NCI-H2029 treated with DMSO at 0.1 percent for 48 hours (cell line): ENCODE measurements around the gene RCOR3.
"Not testable (repeated sequence)": the region's sequence is repeated elsewhere in the genome, so short reads cannot be mapped to it uniquely, and the experiment has no call there.

Source experiments
- DNase-seq: peaks from one replicate; lab custom pipeline; 2025; lab: John Stamatoyannopoulos, UW

Gene RCOR3

GRCh38 chr1:211340622-211341507, 81.7 kb downstream of the RCOR3 start:
- no peak for DNase-seq

- no peak for DNase-seq
Observed at GRCh38 chr1:211341999-211342398, 82.8 kb downstream of the RCOR3 start.

- DNase-seq = no peak
Observed at GRCh38 chr1:211343607-211344006, 84.4 kb downstream of the RCOR3 start.

- no peak for DNase-seq
Observed at GRCh38 chr1:211344152-211344618, 85.0 kb downstream of the RCOR3 start.

GRCh38 chr1:211345719-211346118, 86.6 kb downstream of the RCOR3 start:
- peak; percentile 24 for DNase-seq

- DNase-seq = no peak
Observed at GRCh38 chr1:211347077-211347844, 88.1 kb downstream of the RCOR3 start.

GRCh38 chr1:211348547-211348946, 89.4 kb downstream of the RCOR3 start:
- no peak for DNase-seq

- DNase-seq = no peak
Observed at GRCh38 chr1:211349741-211350140, 90.6 kb downstream of the RCOR3 start.

- not testable (repeated sequence) for DNase-seq
Observed at GRCh38 chr1:211352055-211352454, 92.9 kb downstream of the RCOR3 start.

GRCh38 chr1:211352465-211352864, 93.3 kb downstream of the RCOR3 start:
- no peak for DNase-seq

GRCh38 chr1:211352985-211353515, 93.9 kb downstream of the RCOR3 start:
- no peak for DNase-seq

GRCh38 chr1:211353562-211354212, 94.5 kb downstream of the RCOR3 start:
- DNase-seq = no peak

GRCh38 chr1:211355873-211356272, 96.7 kb downstream of the RCOR3 start:
- no peak for DNase-seq

- no peak for DNase-seq
Observed at GRCh38 chr1:211356723-211357407, 97.7 kb downstream of the RCOR3 start.

- no peak for DNase-seq
Observed at GRCh38 chr1:211358685-211359084, 99.5 kb downstream of the RCOR3 start.

GRCh38 chr1:211359876-211360275, 100.7 kb downstream of the RCOR3 start:
- no peak for DNase-seq

GRCh38 chr1:211361202-211361601, 102.0 kb downstream of the RCOR3 start:
- DNase-seq = no peak
